Skin of body (tissue), 2 donors: ENCODE results near the gene ARIH2. TPM values are rescaled to one million over a fixed set of nuclear protein-coding genes. Genes with fewer than 3 reads are reported as not detected.
"Not testable (repeated sequence)": the region's sequence is repeated elsewhere in the genome, so short reads cannot be mapped to it uniquely, and the experiment has no call there.

ENCODE experiments used
- DNase-seq: peaks from one replicate; lab custom pipeline; 2025; lab: John Stamatoyannopoulos, UW
- total RNA-seq: library from RNA; depleted of rRNA; stranded (reverse); fragments of >200 nt; gene quantifications from one replicate; pipeline ENCODE4 v1.2.3, GENCODE V29; 2014

Gene ARIH2
- 63.3 TPM for total RNA-seq

GRCh38 chr3:48918388-48919214 lies at the start of gene ARIH2:
Gene ARIH2 (plus strand): TSS chr3:48918842. CDS start chr3:48927559, 8,717 bp downstream.
- DNase-seq, result peak; percentile 78

- DNase-seq, result no peak
These were observed 41.0 kb upstream of the ARIH2 start for GRCh38 chr3:48877671-48878070.

DNA sequence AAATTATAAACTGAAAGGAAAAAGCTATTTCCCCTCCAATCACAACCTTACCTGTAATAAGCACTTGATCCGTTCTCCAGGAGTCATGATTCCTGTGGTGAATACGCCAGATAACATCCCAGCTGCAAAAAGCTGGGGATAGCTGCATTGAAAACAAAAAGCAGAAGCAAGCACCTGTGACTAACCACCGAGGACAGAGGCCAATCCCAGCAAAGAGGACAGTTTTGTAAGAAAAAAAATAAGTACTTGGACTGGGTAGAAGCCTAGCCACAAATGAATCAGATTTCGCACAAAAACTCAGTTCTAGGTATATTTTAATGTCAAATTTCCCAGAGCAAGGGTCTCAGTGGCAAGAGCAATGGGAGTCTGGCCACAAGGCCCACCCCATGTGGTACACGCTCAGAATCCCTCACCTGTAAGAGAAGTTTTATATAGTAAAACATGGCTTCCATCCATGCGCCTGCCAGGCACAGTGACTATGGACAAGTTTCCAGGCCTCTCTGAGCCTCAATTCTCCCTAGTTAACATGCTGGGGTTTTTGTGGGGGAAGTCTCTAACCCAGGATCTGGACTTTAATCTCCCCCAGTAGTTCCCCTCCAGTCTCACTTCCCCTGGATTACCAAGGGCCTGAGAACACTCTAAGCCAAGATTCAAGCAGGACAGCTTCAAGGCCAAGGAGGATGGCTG lies 39.2 kb upstream of the ARIH2 start:
- DNase-seq, result no peak

DNA sequence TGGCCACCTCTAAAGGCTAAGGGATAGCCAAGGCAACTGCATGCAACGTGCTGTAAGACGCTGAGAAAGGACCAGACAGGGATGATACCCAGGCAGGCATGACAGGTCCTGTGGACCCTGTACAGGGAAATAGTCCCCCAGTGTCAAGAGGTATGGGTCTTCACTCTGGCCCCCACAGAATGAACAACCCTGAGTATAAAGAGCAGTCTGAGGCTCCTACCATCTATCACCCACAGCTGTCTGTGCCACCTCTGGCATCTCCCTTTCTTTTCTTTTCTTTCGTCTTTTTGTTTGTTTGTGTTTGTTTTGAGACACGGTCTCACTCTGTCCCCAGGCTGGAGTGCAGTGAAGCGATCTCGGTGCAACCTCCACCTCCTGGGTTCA lies 38.7 kb upstream of the ARIH2 start:
- DNase-seq, result no peak

- no peak for DNase-seq
These were observed 37.6 kb upstream of the ARIH2 start for GRCh38 chr3:48881006-48881405.

DNA sequence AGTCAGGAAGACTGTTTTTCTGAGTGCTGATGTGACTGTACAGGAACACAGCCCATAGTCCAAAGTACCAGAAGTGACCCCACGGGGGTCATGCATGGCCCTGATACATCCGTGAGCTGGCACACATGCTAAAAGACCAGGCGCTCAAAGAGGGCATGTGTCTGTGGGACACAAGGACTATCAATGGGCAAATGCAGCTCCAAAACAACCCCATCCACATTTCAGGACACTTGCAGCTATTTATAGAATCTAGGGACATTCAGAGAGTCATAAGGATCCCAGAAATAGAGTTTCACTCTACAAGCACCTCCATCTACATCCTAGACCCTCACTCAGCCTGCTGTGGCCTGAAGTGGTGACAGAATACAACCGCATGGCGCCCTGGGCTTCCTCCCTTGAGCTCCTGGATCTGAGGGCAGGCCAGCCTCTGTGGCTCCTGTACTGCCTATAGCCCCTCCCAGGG lies 37.0 kb upstream of the ARIH2 start:
- DNase-seq, result no peak

DNA sequence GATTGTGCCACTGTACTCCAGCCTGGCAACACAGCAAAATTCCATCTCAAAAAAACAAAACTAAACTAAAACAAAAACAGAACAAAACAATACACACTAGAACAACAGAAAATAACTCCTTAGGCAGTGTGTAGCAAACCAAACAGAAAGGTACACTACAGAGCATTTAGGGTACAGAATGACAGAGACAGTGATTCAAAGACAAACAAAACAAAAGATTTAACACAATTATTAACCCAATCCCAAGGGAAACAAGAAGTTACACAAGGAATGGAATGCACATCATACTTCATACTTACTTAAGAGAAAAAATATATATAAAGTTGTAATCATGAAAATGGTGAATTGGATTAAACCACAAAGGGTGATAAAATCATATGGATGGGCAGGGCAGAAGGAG lies 32.9 kb upstream of the ARIH2 start:
- DNase-seq, result no peak

DNA sequence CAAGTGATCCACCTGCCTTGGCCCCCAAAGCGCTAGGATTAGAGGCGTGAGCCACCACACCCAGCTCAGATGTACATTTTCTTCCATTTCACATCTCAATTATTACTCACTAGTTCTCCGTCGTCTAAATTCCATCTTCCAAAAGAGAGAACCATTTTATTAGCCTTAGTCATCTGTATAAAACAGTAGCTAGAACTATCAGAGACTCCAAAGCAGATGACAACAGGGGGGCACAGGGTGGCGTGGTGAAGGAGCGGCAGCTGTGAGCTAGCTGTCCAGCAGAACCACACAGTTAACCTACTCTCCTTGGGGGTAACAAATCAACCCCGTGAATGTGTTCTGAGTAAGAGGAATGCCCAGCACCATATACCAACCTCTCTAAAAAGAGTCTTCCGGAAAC lies 27.0 kb upstream of the ARIH2 start:
- DNase-seq, result no peak

- no peak for DNase-seq
These were observed 24.1 kb upstream of the ARIH2 start for GRCh38 chr3:48894516-48894915.

- DNase-seq, result no peak
These were observed 21.7 kb upstream of the ARIH2 start for GRCh38 chr3:48896936-48897335.

GRCh38 chr3:48897460-48898376 lies 20.9 kb upstream of the ARIH2 start:
- no peak for DNase-seq

DNA sequence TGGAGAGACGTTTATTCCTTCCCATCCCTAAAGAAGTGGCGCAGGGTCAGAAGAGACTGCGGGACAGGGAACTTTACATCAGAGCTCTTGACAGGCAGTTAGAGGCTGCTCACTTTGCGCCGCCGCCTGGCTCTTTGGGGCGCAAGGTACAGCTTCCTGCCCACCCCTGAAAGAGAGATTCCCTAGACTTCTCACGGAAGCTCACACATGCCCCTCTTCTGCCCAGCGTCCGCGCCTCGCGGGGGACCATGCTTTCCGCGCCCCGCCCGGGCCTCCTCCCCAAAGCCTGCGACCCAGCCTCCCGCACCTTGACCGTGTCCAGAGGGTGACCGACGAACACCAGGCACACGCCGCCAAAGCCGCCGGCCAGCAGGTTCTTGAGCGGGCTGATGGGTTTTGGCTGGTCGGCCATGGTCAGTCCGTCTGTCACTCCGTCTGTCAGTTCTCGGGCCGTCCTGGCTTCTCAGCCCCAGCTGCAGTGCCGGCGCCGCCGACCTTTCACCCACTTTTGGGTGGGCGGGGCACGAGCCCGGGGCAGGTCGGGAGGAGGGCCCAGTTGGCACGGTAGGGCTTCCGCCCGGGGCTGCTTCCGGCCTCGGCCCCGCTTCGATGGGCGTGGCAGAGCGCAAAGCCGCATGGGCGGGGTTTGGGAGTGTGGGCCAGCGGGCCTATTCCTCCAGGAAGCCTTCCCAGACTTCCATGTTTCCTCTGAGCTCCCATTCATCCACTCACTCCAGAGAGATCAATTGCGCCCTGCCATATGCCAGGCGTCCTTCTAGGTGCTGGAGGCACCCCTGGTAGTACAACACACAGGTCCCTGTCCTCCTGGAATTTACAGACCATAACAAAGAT lies 20.0 kb upstream of the ARIH2 start, which contains the start of gene SLC25A20:
TSS of gene SLC25A20 (minus strand) at position 500 of the 852 bp plus-strand sequence. CDS start at position 412, 88 bp downstream.
- DNase-seq, result peak; percentile 61

DNA sequence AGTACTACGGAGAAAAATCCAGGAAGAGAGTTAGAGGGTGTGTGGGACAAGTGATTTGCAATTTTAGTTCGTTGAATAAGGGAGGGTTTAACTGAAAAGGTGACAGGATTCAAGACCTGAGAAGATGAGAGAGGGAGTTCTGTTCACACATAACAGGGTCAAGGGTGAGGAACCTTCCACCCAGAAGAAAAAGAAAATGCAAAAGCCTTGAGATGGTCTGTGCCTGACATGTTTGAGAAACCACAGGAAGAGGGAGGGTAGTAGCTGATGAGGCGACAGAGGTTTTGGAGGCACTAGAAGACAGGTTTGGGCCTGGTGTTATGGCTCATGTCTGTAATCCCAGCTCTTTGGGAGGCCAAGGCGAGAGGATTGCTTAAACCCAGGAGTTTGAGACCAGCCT lies 19.4 kb upstream of the ARIH2 start:
- no peak for DNase-seq

- DNase-seq, result not testable (repeated sequence)
These were observed 11.6 kb upstream of the ARIH2 start for GRCh38 chr3:48907026-48907425.

DNA sequence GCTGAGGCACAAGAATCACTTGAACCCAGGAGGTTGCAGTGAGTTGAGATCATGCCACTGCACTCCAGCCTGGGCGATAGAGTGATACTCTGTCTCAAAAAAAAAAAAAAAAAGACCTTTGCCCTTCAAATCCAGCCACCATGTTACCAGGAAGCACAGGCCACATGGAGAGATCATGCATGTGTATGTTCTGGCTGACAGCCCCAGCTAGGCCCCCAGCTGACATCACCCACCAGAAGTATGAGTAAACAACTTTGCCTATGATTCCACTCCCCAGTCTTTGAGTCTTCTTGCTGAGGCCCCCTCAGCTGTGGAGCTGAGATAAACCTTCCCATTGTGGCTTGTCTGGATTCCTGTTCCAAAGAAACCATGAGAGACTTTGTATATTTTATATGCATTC lies 3.3 kb upstream of the ARIH2 start:
- DNase-seq, result no peak

- peak; percentile 17 for DNase-seq
These were observed 835 bp downstream of the ARIH2 start for GRCh38 chr3:48919215-48920138.

DNA sequence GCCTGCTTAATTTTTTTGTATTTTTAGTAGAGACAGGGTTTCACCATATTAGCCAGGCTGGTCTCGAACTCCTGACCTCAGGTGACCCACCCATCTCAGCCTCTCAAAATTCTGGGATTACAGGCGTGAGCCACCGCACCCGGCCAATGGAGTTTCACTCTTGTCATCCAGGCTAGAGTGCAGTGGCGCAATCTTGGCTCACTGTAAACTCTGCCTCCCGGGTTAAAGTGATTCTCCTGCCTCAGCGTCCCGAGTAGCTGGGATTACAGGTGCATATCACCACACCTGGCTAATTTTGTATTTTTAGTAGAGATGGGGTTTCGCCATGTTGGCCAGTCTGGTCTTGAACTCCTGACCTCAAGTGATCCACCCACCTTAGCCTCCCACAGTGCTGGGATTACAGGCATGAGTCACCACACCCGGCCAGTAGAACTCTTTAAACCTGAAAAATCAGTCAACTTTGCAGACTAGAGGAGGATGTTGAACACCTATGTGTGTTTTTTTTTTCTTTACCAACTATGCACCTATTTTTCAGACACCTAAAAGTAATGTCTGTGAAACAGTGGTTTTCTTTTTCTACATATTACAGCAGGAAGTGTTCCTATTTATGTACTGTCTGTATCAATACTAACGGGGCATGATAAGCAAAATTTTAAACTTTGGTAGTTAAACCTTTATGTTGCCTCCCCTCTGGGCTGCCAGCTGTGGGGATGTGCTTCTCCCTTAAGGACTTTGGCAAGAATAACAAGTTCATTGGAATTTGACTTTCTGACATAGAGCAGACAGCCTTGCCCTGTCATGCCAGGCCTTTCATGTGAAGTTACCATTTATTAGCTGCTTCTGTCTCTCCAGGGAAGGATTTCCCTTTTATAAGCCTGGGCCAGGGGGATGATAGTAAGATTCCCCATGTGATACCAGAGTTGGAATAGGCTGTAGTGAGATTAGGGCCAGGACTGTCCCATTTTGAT lies 8.1 kb downstream of the ARIH2 start:
- no peak for DNase-seq

GRCh38 chr3:48927928-48928327 lies 9.3 kb downstream of the ARIH2 start:
- DNase-seq, result no peak
